SK-N-SH (cell line): ENCODE results near the gene MYH10.

Experiments used
- GABPA ChIP-seq: IDR thresholded peaks from 2 replicates; pipeline ENCODE4 v1.4.0; 2012; ENCODE audit warnings: low read depth, mild to moderate bottlenecking
- MEF2A ChIP-seq: IDR thresholded peaks from 2 replicates; pipeline ENCODE4 v1.4.0; 2012; ENCODE audit warnings: low read depth, borderline replicate concordance
- NRF1 ChIP-seq: IDR thresholded peaks from 2 replicates; pipeline ENCODE4 v1.6.1; 2012; ENCODE audit warnings: low read depth, mild to moderate bottlenecking, low read length
- POLR2AphosphoS5 ChIP-seq: IDR thresholded peaks from 2 replicates; pipeline ENCODE4 v1.6.1; 2012; ENCODE audit warnings: low read depth, low read length
- RAD21 ChIP-seq: IDR thresholded peaks from 2 replicates; pipeline ENCODE4 v1.6.1; 2012; ENCODE audit warnings: mild to moderate bottlenecking, low read length
- RXRA ChIP-seq: IDR thresholded peaks from 2 replicates; pipeline ENCODE4 v1.4.0; 2012; ENCODE audit warnings: low read depth, mild to moderate bottlenecking, borderline replicate concordance
- SMC3 ChIP-seq: IDR thresholded peaks from 2 replicates; pipeline ENCODE4 v1.6.1; 2012; ENCODE audit warnings: low read depth, low read length, improper control_type of control experiment
- YY1 ChIP-seq: IDR thresholded peaks from 2 replicates; pipeline ENCODE4 v1.4.0; 2012; ENCODE audit warnings: low read depth, mild to moderate bottlenecking
- TF ChIP-seq, protein P1 (sequence below): fragments of 200-600 bp; sonication (generic); IDR thresholded peaks from 2 replicates; pipeline ENCODE4 v1.6.1; 2017; ENCODE audit warnings: antibody characterized with exemption, mild to moderate bottlenecking, moderate library complexity
- TF ChIP-seq, protein P2 (sequence below): IDR thresholded peaks from 2 replicates; pipeline ENCODE4; 2012
- TF ChIP-seq, protein P3 (sequence below): IDR thresholded peaks from 2 replicates; pipeline ENCODE4 v1.6.1; 2012; ENCODE audit warnings: mild to moderate bottlenecking, low read depth, low read length, moderate library complexity
- TF ChIP-seq, protein P4 (sequence below): IDR thresholded peaks from 2 replicates; pipeline ENCODE4 v1.4.0; 2012; ENCODE audit warnings: low read depth
- TF ChIP-seq, protein P5 (sequence below): fragments of 150-350 bp; IDR thresholded peaks from 2 replicates; pipeline ENCODE4 v1.6.1; 2017; ENCODE audit warnings: antibody characterized with exemption, low read length, low read depth, borderline replicate concordance

DNA sequence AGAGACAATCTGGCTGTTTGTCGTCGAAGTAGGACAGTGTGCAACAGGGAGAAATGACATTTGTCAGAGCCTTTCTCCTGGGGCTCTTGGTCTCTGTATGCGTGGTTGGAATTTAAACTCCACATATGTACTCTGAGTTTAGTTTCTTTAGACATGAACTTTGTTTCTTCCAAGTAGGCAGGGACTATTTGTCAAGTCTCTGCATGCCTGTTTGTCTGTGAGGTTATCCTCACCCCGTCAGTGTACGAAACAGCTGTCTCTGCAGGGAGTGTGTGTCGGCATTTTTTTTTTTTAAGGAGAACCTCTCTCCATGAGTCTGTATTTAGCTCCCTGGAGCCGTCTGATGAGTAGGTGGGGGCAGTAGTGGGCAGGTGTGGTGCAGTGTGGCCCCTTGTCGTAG, 165.2 kb downstream of the MYH10 start:
- TF ChIP-seq, protein P1, sequence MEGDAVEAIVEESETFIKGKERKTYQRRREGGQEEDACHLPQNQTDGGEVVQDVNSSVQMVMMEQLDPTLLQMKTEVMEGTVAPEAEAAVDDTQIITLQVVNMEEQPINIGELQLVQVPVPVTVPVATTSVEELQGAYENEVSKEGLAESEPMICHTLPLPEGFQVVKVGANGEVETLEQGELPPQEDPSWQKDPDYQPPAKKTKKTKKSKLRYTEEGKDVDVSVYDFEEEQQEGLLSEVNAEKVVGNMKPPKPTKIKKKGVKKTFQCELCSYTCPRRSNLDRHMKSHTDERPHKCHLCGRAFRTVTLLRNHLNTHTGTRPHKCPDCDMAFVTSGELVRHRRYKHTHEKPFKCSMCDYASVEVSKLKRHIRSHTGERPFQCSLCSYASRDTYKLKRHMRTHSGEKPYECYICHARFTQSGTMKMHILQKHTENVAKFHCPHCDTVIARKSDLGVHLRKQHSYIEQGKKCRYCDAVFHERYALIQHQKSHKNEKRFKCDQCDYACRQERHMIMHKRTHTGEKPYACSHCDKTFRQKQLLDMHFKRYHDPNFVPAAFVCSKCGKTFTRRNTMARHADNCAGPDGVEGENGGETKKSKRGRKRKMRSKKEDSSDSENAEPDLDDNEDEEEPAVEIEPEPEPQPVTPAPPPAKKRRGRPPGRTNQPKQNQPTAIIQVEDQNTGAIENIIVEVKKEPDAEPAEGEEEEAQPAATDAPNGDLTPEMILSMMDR: no peak
- TF ChIP-seq, protein P2, sequence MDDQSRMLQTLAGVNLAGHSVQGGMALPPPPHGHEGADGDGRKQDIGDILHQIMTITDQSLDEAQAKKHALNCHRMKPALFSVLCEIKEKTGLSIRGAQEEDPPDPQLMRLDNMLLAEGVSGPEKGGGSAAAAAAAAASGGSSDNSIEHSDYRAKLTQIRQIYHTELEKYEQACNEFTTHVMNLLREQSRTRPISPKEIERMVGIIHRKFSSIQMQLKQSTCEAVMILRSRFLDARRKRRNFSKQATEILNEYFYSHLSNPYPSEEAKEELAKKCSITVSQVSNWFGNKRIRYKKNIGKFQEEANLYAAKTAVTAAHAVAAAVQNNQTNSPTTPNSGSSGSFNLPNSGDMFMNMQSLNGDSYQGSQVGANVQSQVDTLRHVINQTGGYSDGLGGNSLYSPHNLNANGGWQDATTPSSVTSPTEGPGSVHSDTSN: no peak
- TF ChIP-seq YY1 (no peak), MEF2A (no peak), POLR2AphosphoS5 (no peak), RAD21 (no peak), NRF1 (no peak), RXRA (no peak), SMC3 (no peak), GABPA (no peak)
- TF ChIP-seq, protein P3, sequence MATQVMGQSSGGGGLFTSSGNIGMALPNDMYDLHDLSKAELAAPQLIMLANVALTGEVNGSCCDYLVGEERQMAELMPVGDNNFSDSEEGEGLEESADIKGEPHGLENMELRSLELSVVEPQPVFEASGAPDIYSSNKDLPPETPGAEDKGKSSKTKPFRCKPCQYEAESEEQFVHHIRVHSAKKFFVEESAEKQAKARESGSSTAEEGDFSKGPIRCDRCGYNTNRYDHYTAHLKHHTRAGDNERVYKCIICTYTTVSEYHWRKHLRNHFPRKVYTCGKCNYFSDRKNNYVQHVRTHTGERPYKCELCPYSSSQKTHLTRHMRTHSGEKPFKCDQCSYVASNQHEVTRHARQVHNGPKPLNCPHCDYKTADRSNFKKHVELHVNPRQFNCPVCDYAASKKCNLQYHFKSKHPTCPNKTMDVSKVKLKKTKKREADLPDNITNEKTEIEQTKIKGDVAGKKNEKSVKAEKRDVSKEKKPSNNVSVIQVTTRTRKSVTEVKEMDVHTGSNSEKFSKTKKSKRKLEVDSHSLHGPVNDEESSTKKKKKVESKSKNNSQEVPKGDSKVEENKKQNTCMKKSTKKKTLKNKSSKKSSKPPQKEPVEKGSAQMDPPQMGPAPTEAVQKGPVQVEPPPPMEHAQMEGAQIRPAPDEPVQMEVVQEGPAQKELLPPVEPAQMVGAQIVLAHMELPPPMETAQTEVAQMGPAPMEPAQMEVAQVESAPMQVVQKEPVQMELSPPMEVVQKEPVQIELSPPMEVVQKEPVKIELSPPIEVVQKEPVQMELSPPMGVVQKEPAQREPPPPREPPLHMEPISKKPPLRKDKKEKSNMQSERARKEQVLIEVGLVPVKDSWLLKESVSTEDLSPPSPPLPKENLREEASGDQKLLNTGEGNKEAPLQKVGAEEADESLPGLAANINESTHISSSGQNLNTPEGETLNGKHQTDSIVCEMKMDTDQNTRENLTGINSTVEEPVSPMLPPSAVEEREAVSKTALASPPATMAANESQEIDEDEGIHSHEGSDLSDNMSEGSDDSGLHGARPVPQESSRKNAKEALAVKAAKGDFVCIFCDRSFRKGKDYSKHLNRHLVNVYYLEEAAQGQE: no peak
- TF ChIP-seq, protein P4, sequence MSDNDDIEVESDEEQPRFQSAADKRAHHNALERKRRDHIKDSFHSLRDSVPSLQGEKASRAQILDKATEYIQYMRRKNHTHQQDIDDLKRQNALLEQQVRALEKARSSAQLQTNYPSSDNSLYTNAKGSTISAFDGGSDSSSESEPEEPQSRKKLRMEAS: no peak
- TF ChIP-seq, protein P5, sequence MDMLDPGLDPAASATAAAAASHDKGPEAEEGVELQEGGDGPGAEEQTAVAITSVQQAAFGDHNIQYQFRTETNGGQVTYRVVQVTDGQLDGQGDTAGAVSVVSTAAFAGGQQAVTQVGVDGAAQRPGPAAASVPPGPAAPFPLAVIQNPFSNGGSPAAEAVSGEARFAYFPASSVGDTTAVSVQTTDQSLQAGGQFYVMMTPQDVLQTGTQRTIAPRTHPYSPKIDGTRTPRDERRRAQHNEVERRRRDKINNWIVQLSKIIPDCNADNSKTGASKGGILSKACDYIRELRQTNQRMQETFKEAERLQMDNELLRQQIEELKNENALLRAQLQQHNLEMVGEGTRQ: no peak
